HepG2 (cell line): Measurements from ENCODE around the gene TMEM63B. TPM values are rescaled to one million over a fixed set of nuclear protein-coding genes. Genes with fewer than 3 reads are reported as not detected.

ENCODE experiments used
- ATF7-NPFF ChIP-seq: sonication (generic); formaldehyde crosslinking; IDR thresholded peaks from 2 replicates; pipeline ENCODE4 v1.8.1; 2023; ENCODE audit warnings: mild to moderate bottlenecking, low read depth, missing genetic modification reagents, moderate library complexity
- NFKB2 ChIP-seq: sonication (generic); formaldehyde crosslinking; IDR thresholded peaks from 2 replicates; pipeline ENCODE4 v1.4.0; 2020; ENCODE audit warnings: missing genetic modification reagents, borderline replicate concordance
- NR2F2 ChIP-seq: IDR thresholded peaks from 2 replicates; pipeline ENCODE4 v1.6.1; 2012; ENCODE audit warnings: low read depth, inconsistent platforms, borderline replicate concordance
- SOX6 ChIP-seq, 2 experiments: fragments of 450-650 bp in 1 of 2; sonication (generic) in 1 of 2; formaldehyde crosslinking in 1 of 2; IDR thresholded peaks; 2 replicates each; pipeline versions ENCODE4 v1.4.0 to v1.6.1; 2017 to 2020; ENCODE audit warnings: antibody characterized with exemption in 1 of 2, mild to moderate bottlenecking in 1 of 2, missing genetic modification reagents in 1 of 2
- SPEN ChIP-seq: sonication (generic); formaldehyde crosslinking; IDR thresholded peaks from 2 replicates; pipeline ENCODE4 v1.5.1; 2020; ENCODE audit warnings: low read depth, mild to moderate bottlenecking, missing genetic modification reagents
- TGIF2 ChIP-seq: IDR thresholded peaks from 2 replicates; pipeline ENCODE4 v1.6.1; 2016; ENCODE audit warnings: control low read depth, missing compliant biosample characterization
- ZSCAN21 ChIP-seq: sonication (generic); formaldehyde crosslinking; IDR thresholded peaks from 2 replicates; pipeline ENCODE4 v1.8.0; 2022; ENCODE audit warnings: mild to moderate bottlenecking, missing genetic modification reagents, moderate library complexity, borderline replicate concordance
- polyA plus RNA-seq, 8 experiments: library from polyadenylated mRNA; depleted of rRNA in 3 of 8; stranded (reverse) in 7 of 8; unstranded in 1 of 8; fragments of >200 nt; fragmentation: Illumina TruSeq in 4 of 8; extraction: Trizol in 4 of 8; gene quantifications; 2 replicates each; pipeline versions ENCODE4 v1.2.1 to v1.2.3, GENCODE V29; 2011 to 2016; ENCODE audit warnings: low read depth in 4 of 8, missing spikeins in 1 of 8, mixed read lengths in 1 of 8; ENCODE audit not compliant: insufficient read depth in 1 of 8
- total RNA-seq, 5 experiments: library from RNA; depleted of rRNA; stranded (reverse); fragments of >200 nt; fragmentation: Illumina TruSeq; extraction: Trizol; gene quantifications; 2 replicates each; pipeline ENCODE4 v1.2.3, GENCODE V29; 2016; ENCODE audit warnings: low read depth in 1 of 5
- TF ChIP-seq, protein P1 (sequence below): sonication (generic); formaldehyde crosslinking; IDR thresholded peaks from 2 replicates; pipeline ENCODE4 v1.4.0; 2020; ENCODE audit warnings: low read depth, mild to moderate bottlenecking, missing genetic modification reagents
- TF ChIP-seq, protein P2 (sequence below): sonication (generic); formaldehyde crosslinking; IDR thresholded peaks from 2 replicates; pipeline ENCODE4 v1.4.0; 2020; ENCODE audit warnings: low read depth, missing genetic modification reagents
- TF ChIP-seq, protein P3 (sequence below): sonication (generic); formaldehyde crosslinking; IDR thresholded peaks from 2 replicates; pipeline ENCODE4 v1.8.0; 2022; ENCODE audit warnings: missing genetic modification reagents, mild to moderate bottlenecking, moderate library complexity, borderline replicate concordance
- TF ChIP-seq, protein P4 (sequence below): sonication (generic); formaldehyde crosslinking; IDR thresholded peaks from 2 replicates; pipeline ENCODE4 v1.5.1; 2020; ENCODE audit warnings: mild to moderate bottlenecking, missing genetic modification reagents
- TF ChIP-seq, protein P5 (sequence below): IDR thresholded peaks from 2 replicates; pipeline ENCODE4 v1.6.1; 2016; ENCODE audit warnings: mild to moderate bottlenecking
- TF ChIP-seq, protein P6 (sequence below): sonication (generic); formaldehyde crosslinking; IDR thresholded peaks from 2 replicates; pipeline ENCODE4 v1.4.0; 2020; ENCODE audit warnings: missing genetic modification reagents

Gene TMEM63B
- total and polyA plus RNA-seq, 2 of the 13 experiments (the other 11 are each of a cell fraction or from before 2014, with no cell fraction given) = 27.4 to 75.8 TPM

DNA sequence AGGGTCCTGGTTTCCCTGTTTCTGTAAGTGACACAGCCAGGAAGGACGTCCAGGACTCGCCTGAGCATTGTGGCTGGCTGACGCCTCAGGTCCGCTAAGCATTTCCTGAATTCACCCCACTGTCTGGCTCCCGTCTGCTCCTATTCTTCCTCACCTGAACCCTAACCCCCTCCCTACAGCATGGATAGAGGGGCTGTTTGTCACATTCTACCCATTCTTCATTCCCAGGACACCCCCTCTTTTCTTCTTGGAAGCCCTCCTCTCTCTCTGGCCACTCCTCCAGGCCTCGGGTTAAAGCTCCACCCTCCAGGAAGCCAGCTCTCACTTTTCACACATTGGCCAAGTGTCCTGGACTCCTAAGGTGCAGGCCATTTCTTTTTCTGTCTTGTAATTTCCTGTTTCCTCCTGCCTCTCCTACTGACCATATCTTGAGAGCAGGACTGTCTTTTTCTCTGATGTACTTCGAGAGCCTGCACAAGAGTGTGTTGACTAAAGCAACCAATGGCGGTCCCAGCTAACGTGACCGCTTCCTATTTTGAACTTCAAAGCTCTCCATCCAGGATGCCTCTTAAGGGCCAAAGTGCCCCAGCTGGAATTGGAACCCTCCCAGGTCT lies 65.2 kb downstream of the TMEM63B start (continued):
- TF ChIP-seq, protein P1, sequence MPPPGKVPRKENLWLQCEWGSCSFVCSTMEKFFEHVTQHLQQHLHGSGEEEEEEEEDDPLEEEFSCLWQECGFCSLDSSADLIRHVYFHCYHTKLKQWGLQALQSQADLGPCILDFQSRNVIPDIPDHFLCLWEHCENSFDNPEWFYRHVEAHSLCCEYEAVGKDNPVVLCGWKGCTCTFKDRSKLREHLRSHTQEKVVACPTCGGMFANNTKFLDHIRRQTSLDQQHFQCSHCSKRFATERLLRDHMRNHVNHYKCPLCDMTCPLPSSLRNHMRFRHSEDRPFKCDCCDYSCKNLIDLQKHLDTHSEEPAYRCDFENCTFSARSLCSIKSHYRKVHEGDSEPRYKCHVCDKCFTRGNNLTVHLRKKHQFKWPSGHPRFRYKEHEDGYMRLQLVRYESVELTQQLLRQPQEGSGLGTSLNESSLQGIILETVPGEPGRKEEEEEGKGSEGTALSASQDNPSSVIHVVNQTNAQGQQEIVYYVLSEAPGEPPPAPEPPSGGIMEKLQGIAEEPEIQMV (CRISPR knock-in tag) = peak; percentile 78; the same call in 1 of the 2 replicates
- TF ChIP-seq ATF7-NPFF (CRISPR knock-in tag) (peak; percentile 30; the same call in 1 of the 2 replicates), ZSCAN21 (CRISPR knock-in tag) (peak; percentile 58; the same call in 1 of the 2 replicates), NR2F2 (no peak), SPEN (peak; percentile 19; the same call in 1 of the 2 replicates), NFKB2 (0 out of 2 replicates have a peak, but pooled peaks have one; percentile 35), TGIF2 (peak; percentile 48; the same call in 1 of the 2 replicates), SOX6 (IDR thresholded peaks at IDR 0.05) (no peak), SOX6 (CRISPR knock-in tag; IDR thresholded peaks at IDR 0.05) (peak; percentile 24; the same call in 1 of the 2 replicates)
- TF ChIP-seq, protein P2, sequence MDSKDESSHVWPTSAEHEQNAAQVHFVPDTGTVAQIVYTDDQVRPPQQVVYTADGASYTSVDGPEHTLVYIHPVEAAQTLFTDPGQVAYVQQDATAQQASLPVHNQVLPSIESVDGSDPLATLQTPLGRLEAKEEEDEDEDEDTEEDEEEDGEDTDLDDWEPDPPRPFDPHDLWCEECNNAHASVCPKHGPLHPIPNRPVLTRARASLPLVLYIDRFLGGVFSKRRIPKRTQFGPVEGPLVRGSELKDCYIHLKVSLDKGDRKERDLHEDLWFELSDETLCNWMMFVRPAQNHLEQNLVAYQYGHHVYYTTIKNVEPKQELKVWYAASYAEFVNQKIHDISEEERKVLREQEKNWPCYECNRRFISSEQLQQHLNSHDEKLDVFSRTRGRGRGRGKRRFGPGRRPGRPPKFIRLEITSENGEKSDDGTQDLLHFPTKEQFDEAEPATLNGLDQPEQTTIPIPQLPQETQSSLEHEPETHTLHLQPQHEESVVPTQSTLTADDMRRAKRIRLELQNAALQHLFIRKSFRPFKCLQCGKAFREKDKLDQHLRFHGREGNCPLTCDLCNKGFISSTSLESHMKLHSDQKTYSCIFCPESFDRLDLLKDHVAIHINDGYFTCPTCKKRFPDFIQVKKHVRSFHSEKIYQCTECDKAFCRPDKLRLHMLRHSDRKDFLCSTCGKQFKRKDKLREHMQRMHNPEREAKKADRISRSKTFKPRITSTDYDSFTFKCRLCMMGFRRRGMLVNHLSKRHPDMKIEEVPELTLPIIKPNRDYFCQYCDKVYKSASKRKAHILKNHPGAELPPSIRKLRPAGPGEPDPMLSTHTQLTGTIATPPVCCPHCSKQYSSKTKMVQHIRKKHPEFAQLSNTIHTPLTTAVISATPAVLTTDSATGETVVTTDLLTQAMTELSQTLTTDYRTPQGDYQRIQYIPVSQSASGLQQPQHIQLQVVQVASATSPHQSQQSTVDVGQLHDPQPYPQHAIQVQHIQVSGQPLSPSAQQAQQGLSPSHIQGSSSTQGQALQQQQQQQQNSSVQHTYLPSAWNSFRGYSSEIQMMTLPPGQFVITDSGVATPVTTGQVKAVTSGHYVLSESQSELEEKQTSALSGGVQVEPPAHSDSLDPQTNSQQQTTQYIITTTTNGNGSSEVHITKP (CRISPR knock-in tag) = peak; percentile 19; the same call in 1 of the 2 replicates
- TF ChIP-seq, protein P3, sequence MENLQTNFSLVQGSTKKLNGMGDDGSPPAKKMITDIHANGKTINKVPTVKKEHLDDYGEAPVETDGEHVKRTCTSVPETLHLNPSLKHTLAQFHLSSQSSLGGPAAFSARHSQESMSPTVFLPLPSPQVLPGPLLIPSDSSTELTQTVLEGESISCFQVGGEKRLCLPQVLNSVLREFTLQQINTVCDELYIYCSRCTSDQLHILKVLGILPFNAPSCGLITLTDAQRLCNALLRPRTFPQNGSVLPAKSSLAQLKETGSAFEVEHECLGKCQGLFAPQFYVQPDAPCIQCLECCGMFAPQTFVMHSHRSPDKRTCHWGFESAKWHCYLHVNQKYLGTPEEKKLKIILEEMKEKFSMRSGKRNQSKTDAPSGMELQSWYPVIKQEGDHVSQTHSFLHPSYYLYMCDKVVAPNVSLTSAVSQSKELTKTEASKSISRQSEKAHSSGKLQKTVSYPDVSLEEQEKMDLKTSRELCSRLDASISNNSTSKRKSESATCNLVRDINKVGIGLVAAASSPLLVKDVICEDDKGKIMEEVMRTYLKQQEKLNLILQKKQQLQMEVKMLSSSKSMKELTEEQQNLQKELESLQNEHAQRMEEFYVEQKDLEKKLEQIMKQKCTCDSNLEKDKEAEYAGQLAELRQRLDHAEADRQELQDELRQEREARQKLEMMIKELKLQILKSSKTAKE = no peak
- TF ChIP-seq, protein P4, sequence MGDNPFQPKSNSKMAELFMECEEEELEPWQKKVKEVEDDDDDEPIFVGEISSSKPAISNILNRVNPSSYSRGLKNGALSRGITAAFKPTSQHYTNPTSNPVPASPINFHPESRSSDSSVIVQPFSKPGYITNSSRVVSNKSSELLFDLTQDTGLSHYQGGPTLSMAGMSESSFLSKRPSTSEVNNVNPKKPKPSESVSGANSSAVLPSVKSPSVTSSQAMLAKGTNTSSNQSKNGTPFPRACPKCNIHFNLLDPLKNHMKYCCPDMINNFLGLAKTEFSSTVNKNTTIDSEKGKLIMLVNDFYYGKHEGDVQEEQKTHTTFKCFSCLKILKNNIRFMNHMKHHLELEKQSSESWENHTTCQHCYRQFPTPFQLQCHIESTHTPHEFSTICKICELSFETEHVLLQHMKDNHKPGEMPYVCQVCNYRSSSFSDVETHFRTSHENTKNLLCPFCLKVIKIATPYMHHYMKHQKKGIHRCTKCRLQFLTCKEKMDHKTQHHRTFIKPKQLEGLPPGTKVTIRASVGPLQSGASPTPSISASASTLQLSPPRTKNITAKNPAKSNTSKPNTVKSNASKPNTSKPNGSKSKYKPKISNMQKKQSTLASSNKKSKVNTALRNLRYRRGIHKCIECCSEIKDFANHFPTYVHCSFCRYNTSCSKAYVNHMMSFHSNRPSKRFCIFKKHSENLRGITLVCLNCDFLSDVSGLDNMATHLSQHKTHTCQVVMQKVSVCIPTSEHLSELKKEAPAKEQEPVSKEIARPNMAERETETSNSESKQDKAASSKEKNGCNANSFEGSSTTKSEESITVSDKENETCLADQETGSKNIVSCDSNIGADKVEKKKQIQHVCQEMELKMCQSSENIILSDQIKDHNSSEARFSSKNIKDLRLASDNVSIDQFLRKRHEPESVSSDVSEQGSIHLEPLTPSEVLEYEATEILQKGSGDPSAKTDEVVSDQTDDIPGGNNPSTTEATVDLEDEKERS (CRISPR knock-in tag) = peak; percentile 51; the same call in 1 of the 2 replicates
- TF ChIP-seq, protein P5, sequence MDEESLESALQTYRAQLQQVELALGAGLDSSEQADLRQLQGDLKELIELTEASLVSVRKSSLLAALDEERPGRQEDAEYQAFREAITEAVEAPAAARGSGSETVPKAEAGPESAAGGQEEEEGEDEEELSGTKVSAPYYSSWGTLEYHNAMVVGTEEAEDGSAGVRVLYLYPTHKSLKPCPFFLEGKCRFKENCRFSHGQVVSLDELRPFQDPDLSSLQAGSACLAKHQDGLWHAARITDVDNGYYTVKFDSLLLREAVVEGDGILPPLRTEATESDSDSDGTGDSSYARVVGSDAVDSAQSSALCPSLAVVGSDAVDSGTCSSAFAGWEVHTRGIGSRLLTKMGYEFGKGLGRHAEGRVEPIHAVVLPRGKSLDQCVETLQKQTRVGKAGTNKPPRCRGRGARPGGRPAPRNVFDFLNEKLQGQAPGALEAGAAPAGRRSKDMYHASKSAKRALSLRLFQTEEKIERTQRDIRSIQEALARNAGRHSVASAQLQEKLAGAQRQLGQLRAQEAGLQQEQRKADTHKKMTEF = 0 out of 2 replicates have a peak, but pooled peaks have one; percentile 25
- TF ChIP-seq, protein P6, sequence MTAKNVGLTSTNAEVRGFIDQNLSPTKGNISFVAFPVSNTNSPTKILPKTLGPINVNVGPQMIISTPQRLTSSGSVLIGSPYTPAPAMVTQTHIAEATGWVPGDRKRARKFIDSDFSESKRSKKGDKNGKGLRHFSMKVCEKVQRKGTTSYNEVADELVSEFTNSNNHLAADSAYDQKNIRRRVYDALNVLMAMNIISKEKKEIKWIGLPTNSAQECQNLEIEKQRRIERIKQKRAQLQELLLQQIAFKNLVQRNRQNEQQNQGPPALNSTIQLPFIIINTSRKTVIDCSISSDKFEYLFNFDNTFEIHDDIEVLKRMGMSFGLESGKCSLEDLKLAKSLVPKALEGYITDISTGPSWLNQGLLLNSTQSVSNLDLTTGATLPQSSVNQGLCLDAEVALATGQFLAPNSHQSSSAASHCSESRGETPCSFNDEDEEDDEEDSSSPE = peak; percentile 44; the same call in 1 of the 2 replicates
